ENCODE results near the gene TTC1. TPM values are rescaled to one million over a fixed set of nuclear protein-coding genes. Genes with fewer than 3 reads are reported as not detected.
A peak's percentile ranks its signal among the peaks of the same experiment; 100 is the strongest.

TTC1 gene
- total RNA-seq, 1 experiment from 2014 or later: 30.5 TPM

DNA sequence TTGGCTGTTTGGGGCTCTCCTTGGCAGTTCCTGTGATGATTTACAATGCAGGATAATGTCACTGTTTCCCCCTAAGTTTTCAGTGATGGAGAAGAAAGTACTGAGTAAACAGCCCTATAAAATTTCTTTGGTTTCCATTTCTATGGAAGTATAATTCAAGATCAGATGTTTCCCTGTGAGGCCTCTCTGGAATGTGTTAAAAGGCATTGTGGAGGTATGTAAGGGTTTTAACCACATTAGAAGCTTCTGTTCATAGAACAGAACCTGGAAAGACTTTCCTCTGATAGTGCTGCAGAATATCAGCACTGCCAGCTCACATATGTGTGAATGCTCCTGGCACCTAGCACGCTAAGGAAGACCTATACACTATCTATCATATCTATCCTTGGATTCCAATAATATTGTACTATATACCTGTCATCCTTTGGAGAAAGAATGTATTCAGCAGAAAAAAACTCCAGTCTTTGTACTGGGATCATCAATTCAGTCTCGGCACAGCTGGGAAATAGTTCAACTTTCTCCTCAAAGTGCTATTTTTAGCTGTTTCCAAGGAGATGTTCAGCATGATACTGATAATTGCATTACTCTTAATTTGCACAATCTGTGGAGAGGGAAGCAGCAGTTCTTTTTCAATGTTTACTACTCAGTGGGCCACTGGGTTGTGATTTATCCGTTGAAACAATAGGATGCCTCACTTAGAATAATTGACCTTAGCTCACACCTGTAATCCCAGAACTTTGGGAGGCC, 21.9 kb downstream of the TTC1 start:
- in situ Hi-C loops (cut with HindIII; ENCODE audit: low pct_unique_long_range_greater_than_20kb, low sequenced_read_pairs): no loop called here
- DNase-seq (ENCODE audit: low read depth): no peak

DNA sequence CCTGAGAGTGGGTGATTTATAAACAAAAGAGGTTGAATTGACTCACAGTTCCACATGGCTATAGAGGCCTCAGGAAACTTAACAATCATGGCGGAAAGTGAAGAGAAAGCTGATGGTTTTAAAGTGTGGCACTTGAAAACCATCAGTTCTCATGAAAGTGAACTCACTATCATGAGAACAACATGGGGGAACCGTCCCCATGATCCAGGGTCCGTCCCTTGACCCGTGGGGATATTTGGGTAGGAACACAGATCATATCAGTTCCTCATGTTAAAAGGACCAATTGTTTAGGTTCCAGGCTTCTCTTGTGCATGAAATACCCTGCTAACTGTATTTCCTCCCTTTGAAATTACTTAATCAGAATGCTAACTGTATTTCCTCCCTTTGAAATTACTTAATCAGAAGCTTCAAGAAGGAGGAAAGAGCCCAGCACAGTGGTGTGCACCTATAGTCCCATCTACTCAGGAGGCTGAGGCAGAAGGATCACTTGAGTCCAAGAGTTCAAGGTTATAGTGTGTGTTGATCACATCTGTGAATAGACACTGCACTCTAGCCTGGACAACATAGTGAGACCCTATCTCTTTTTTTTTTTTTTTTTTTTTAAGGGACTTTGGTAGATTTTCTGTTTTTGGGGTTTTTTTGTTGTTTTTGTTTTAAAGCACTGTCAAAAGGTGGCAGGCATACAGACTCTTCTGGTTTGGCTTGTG, 24.8 kb downstream of the TTC1 start:
- DNase-seq (ENCODE audit: low read depth): no peak
- in situ Hi-C loops (cut with HindIII; ENCODE audit: low pct_unique_long_range_greater_than_20kb, low sequenced_read_pairs): no loop called here

DNA sequence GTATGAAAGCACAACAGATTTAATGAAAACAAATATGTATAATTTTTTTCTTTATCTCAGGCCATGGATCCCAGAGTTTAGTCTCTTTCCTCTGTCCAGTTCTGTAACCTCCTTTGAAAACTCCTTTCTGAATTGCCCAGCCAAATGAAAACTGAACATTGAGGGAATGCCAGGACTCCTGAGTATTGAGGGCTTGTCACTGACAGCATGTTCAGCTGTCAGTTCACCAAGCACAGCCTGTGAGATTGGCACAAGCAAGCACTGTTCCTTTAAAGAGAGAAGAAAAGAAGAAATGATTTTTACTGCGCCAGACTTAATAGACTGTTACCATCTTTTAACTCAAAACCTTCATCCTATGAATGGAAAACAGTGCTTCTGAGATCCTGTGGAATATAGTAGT, 27.3 kb downstream of the TTC1 start:
- in situ Hi-C loops (cut with HindIII; ENCODE audit: low pct_unique_long_range_greater_than_20kb, low sequenced_read_pairs): no loop called here

GRCh38 chr5:160036884-160037283, 27.9 kb downstream of the TTC1 start:
- in situ Hi-C loops (cut with HindIII; ENCODE audit: low pct_unique_long_range_greater_than_20kb, low sequenced_read_pairs): no loop called here
- no peak for DNase-seq (ENCODE audit: low read depth)

More for the DNA sequence above, 27.3 kb downstream of the TTC1 start:
- no peak for DNase-seq (ENCODE audit: low read depth)

DNA sequence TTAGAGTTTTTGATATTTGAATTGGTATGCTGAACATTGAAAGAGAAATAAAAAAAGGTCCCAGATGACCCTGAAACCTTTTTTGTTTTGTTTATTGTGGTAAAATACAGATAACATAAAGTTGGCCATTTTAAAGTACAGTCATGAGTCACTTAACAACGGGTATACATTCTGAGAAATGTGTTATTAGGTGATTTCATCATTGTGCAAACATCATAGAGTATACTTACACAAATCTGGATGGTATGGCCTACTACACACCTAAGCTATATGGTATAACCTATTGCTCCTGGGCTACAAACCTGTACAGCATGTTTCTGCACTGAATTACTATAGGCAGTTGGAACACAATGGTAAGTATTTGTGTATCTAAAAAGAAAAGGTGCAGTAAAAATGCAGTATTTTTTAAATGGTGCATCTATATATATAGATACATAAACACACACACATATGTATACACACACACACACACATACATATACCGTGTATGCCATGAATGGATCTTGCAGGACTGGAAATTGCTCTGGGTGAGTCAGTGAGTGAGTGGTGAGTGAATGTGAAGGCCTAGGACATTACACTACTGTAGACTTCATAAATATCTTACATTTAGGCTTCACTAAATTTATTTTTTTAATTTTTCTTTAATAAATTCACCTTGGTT, 31.0 kb downstream of the TTC1 start:
- in situ Hi-C loops (cut with HindIII; ENCODE audit: low pct_unique_long_range_greater_than_20kb, low sequenced_read_pairs): no loop called here

DNA sequence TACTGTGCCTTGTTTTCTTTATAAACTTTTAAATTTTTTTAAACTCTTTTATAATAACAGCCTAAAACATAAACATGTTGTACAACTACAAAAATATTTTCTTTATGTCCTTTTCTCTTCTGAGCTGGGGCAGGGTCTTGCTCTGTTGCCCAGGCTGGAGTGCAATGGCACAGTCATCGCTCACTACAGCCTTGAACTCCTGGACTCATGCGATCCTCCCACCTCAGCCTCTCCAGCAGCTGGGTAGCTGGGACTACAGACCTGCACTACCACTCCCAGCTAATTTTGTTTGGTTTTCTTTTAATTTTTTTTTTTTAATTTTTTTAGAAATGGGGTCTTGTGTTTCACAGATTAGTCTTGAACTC, 31.5 kb downstream of the TTC1 start:
- DNase-seq (ENCODE audit: low read depth): no peak
- in situ Hi-C loops (cut with HindIII; ENCODE audit: low pct_unique_long_range_greater_than_20kb, low sequenced_read_pairs): no loop called here

More for the DNA sequence above, 31.0 kb downstream of the TTC1 start:
- DNase-seq (ENCODE audit: low read depth): no peak

DNA sequence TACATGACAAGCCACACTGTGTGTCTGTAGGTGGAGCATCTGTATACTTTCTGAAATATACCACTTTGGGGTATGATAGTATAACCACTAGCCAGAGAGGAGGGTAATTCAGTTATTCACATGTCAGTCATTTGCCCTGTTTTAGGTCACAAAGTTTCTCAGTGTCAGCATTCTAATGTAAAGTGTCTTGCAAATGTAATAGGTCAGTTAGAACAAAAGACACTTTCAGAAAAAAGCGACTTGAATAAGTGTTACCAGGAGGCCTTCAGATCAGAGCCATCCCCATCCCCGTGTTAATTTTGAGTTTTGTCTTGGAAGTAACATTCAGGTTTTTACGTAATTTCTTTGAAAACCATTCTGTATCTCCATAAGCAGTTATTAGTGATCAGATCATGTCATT, 33.7 kb downstream of the TTC1 start:
- no peak for DNase-seq (ENCODE audit: low read depth)
- in situ Hi-C loops (cut with HindIII; ENCODE audit: low pct_unique_long_range_greater_than_20kb, low sequenced_read_pairs): no loop called here

- in situ Hi-C loops (cut with HindIII; ENCODE audit: low pct_unique_long_range_greater_than_20kb, low sequenced_read_pairs): no loop called here
- DNase-seq (ENCODE audit: low read depth): no peak
These were observed 35.5 kb downstream of the TTC1 start for GRCh38 chr5:160044391-160044804.

GRCh38 chr5:160044967-160045366, 36.0 kb downstream of the TTC1 start:
- in situ Hi-C loops (cut with HindIII; ENCODE audit: low pct_unique_long_range_greater_than_20kb, low sequenced_read_pairs): no loop called here
- no peak for DNase-seq (ENCODE audit: low read depth)

DNA sequence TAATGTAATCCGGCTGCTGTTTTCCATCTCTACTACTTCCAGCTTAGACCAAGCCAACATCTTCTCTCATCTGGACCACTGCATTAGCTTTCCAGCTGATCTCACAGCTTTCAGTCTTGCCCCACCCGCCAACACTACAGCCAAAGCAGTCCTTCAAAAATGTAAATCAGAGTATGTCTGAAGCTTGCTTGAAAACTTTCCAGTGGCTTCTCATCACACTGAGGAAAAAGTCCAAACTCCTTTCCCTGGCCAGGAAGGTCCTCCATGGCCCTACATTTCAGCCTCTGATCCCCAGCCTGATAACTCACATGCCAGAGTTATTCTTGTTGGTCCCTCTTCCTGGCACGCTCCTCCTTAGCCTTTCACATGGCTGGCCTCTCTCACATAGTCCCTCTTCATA, 38.5 kb downstream of the TTC1 start:
- DNase-seq (ENCODE audit: low read depth): no peak
- in situ Hi-C loops (cut with HindIII; ENCODE audit: low pct_unique_long_range_greater_than_20kb, low sequenced_read_pairs): no loop called here

GRCh38 chr5:160048131-160048530, 39.2 kb downstream of the TTC1 start:
- DNase-seq (ENCODE audit: low read depth): no peak
- in situ Hi-C loops (cut with HindIII; ENCODE audit: low pct_unique_long_range_greater_than_20kb, low sequenced_read_pairs): no loop called here

- in situ Hi-C loops (cut with HindIII; ENCODE audit: low pct_unique_long_range_greater_than_20kb, low sequenced_read_pairs): no loop called here
- DNase-seq (ENCODE audit: low read depth): no peak
These were observed 40.2 kb downstream of the TTC1 start for GRCh38 chr5:160049099-160049498.

- in situ Hi-C loops (cut with HindIII; ENCODE audit: low pct_unique_long_range_greater_than_20kb, low sequenced_read_pairs): no loop called here
These were observed 45.1 kb downstream of the TTC1 start for GRCh38 chr5:160054047-160054446.

GRCh38 chr5:160054831-160055230, 45.9 kb downstream of the TTC1 start:
- DNase-seq (ENCODE audit: low read depth): peak; percentile 59
- in situ Hi-C loops (cut with HindIII; ENCODE audit: low pct_unique_long_range_greater_than_20kb, low sequenced_read_pairs): no loop called here

More at GRCh38 chr5:160054047-160054446, 45.1 kb downstream of the TTC1 start:
- DNase-seq (ENCODE audit: low read depth): no peak

GRCh38 chr5:160057256-160057655, 48.3 kb downstream of the TTC1 start:
- in situ Hi-C loops (cut with HindIII; ENCODE audit: low pct_unique_long_range_greater_than_20kb, low sequenced_read_pairs): no loop called here
- no peak for DNase-seq (ENCODE audit: low read depth)

DNA sequence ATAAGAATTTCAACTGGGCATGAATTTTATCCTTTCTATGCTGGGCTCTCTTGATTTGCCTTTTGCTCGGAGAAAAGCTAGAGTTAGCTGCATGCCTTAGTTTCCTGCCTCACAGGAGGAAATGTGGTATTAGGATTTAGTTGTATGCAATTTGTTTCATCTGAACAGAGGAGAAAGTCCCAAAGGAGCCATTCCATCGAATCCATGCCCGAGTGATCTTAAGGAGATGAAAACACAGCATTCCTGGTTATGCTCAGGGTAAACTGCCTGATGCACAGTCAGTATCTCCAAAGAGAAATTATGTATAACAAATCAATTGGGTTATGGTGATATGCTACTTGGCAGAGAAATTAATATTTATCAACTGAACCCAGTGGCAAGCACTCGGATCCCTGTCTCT, 51.1 kb downstream of the TTC1 start:
- in situ Hi-C loops (cut with HindIII; ENCODE audit: low pct_unique_long_range_greater_than_20kb, low sequenced_read_pairs): no loop called here
- no peak for DNase-seq (ENCODE audit: low read depth)

DNA sequence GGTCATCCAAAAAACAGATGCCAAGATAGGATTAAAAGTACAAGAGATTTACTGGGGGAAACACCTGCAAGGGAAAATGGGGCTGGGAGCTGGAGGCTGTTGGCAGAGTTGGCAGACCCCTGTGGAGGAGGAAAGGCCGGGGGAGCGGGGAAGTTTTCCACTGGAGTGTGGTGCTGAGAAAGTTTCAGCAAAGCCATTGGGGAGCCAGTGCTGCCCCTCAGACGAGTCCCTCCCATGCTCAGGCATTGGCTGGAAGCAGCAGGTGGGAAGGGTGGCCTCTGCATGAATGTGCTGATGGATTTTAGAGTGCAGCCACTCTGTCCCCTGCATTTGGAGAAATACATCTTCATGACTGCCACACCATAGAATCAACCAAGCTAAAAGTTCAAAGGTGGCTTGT, 52.8 kb downstream of the TTC1 start:
- in situ Hi-C loops (cut with HindIII; ENCODE audit: low pct_unique_long_range_greater_than_20kb, low sequenced_read_pairs): no loop called here
- no peak for DNase-seq (ENCODE audit: low read depth)

DNA sequence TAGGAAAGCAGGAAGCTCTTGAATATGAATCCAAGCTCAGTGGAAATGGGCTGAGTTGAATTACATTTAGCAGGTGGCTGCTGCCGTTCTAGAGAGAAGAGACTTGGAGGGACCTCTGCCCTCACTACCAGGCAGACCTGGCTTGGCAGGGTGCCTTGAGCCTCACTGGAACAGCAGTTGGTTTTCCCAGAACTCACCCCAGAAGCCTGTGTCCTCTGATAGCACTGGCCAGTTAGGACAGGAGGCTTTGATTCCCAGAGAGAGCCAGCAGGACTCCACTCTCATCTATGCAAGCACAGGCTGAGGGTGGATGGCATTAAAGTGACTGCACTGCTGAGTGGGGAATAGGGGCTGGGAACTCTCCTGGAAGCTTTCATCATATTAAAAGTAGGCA, 55.5 kb downstream of the TTC1 start:
- no peak for DNase-seq (ENCODE audit: low read depth)
- in situ Hi-C loops (cut with HindIII; ENCODE audit: low pct_unique_long_range_greater_than_20kb, low sequenced_read_pairs): no loop called here

DNA sequence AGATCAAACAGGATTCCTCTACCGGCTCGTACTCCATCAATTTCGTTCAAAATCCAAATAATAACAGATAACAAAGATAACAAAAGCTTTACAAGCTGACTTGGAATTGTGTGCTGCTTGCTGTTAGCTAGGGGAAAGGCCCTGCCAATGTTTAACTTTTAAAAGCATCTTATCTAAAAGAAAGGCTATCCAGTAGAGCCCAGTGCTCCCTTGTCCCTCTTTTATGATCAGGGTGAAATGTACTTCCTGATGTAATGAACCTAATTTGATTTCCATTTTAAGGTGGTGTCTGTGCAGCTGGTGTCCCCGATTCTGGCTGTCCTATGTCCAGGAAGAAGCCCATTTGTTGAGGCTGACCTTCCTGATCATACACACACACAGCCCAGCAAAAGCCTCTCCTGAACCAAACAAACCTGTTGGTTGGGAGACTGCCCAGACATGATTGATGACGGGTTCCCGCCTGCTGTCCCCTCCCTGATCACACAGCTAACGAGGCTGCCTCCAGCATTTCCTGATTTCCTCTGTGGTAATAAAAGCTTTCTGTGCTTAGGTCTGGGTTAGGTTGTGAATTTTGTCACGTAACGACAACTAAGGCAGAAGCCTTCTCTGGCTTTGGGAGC, 56.2 kb downstream of the TTC1 start:
- in situ Hi-C loops (cut with HindIII; ENCODE audit: low pct_unique_long_range_greater_than_20kb, low sequenced_read_pairs): no loop called here
- DNase-seq (ENCODE audit: low read depth): no peak
